ENCODE data around the gene TP53INP2. TPM values are rescaled to one million over a fixed set of nuclear protein-coding genes. Genes with fewer than 3 reads are reported as not detected.

The TP53INP2 gene
- polyA plus RNA-seq, 3 donors = 0.46 to 20.6 (median 0.66) TPM

DNA sequence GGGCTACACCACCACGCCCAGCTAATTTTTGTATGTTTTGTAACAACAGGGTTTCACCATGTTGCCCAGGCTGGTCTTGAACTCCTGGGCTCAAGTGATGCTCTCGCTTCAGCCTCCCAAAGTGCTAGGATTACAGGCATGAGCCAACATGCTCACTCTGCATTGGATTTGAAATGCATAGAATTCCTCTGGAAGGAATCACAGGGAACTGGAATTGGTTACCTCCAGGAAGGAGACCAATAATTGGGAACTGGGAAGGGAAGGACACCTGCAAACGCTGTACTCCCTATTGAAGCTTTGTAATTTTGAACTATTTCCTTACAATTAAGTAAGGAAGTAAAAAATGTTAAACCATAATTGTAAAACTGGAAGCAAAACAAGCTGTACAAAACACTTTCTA lies 12.3 kb upstream of the TP53INP2 start:
- no peaks in the 10 kb centered on the region for H3K79me2 ChIP-seq (ENCODE audit: insufficient read depth, low read length)
- Mint-ChIP-seq H3K27me3 (ENCODE audit: low read depth in 3 of 3) (peaks cover 0 to 3% (median 2%) of the 10 kb centered on the region in 3 donors), H3K9me3 (peaks cover 0 to 3% (median 0%) of the 10 kb centered on the region in 7 donors), H3K36me3 (no peaks in the 10 kb centered on the region), H3K4me3 (no peak overlapping the region), H3K4me1 (peaks cover 6% of the 10 kb centered on the region), H3K27ac (no peak overlapping the region)
- H3K4me3 ChIP-seq (replicated peaks in 1 of 3; ENCODE audit: low read depth in 2 of 3, low read length in 3 of 3) = no peak overlapping the region
- intact Hi-C loops (cut with micrococcal nuclease) = no loop called here
- no peak for DNase-seq
- H3K9ac ChIP-seq (ENCODE audit: insufficient read depth, low read length, poor library complexity, severe bottlenecking) = no peak overlapping the region
- no peaks in the 10 kb centered on the region for H3K9me3 ChIP-seq (replicated peaks in 1 of 2; ENCODE audit: control insufficient read depth in 1 of 2, insufficient read depth in 1 of 2, low read length in 2 of 2)
- TF ChIP-seq CTCF (IDR thresholded peaks at IDR 0.05) = no peak
- H3K27ac ChIP-seq (ENCODE audit: low read depth in 1 of 2, low read length in 2 of 2) = no peak overlapping the region
- 94% methylated on average over 2 of the region's 3 CpGs for WGBS (ENCODE audit: insufficient coverage)
- H3K4me1 ChIP-seq (ENCODE audit: control insufficient read depth in 1 of 2, insufficient read depth in 2 of 2, low read length in 2 of 2) = no peaks in the 10 kb centered on the region
- H3K36me3 ChIP-seq (replicated peaks in 1 of 2; ENCODE audit: control insufficient read depth in 1 of 2, insufficient read depth in 2 of 2, low read length in 2 of 2) = no peaks in the 10 kb centered on the region
- no peak overlapping the region for H3K4me2 ChIP-seq (replicated peaks; ENCODE audit: extremely low read depth, low read length, poor library complexity, severe bottlenecking)
- no peak overlapping the region for H2AFZ ChIP-seq (ENCODE audit: insufficient read depth, low read depth, low read length, poor library complexity, severe bottlenecking)
- no peaks in the 10 kb centered on the region for H4K20me1 ChIP-seq (ENCODE audit: insufficient read depth, low read length)
- H3K27me3 ChIP-seq (ENCODE audit: control insufficient read depth in 2 of 2, insufficient read depth in 2 of 2, low read length in 2 of 2) = peaks cover 0 to 3% of the 10 kb centered on the region in 2 donors

DNA sequence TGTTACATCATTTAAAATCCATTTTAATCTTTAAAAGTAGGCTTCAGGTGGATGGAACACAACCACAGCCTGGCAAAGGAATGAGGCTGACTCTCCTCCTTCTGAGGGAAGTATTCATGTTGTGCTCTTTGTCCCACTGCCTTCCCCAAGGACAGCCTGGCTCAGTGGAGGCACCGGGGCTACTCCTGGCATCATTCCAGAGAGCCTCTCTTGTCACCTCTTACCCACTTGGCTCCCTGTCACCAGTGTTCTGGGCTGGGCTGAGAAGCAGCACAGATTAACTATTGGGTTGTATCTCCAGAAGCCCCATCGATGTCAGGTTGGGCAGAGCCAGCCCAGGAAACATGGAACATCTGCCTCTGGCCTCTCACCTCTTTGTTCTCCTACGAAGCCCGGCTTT lies 10.7 kb upstream of the TP53INP2 start:
- Histone ChIP-seq H3K9ac (ENCODE audit: insufficient read depth, low read length, poor library complexity, severe bottlenecking) (no peak overlapping the region), H4K20me1 (ENCODE audit: insufficient read depth, low read length) (no peaks in the 10 kb centered on the region), H3K27ac (ENCODE audit: low read depth in 1 of 2, low read length in 2 of 2) (no peak overlapping the region), H3K9me3 (replicated peaks in 1 of 2; ENCODE audit: control insufficient read depth in 1 of 2, insufficient read depth in 1 of 2, low read length in 2 of 2) (no peaks in the 10 kb centered on the region), H3K27me3 (ENCODE audit: control insufficient read depth in 2 of 2, insufficient read depth in 2 of 2, low read length in 2 of 2) (peaks cover 0 to 3% of the 10 kb centered on the region in 2 donors), H3K4me1 (ENCODE audit: control insufficient read depth in 1 of 2, insufficient read depth in 2 of 2, low read length in 2 of 2) (no peaks in the 10 kb centered on the region), H3K4me2 (replicated peaks; ENCODE audit: extremely low read depth, low read length, poor library complexity, severe bottlenecking) (no peak overlapping the region), H3K36me3 (replicated peaks in 1 of 2; ENCODE audit: control insufficient read depth in 1 of 2, insufficient read depth in 2 of 2, low read length in 2 of 2) (no peaks in the 10 kb centered on the region), H3K79me2 (ENCODE audit: insufficient read depth, low read length) (no peaks in the 10 kb centered on the region), H2AFZ (ENCODE audit: insufficient read depth, low read depth, low read length, poor library complexity, severe bottlenecking) (no peak overlapping the region), H3K4me3 (replicated peaks in 1 of 3; ENCODE audit: low read depth in 2 of 3, low read length in 3 of 3) (no peak overlapping the region)
- no peak overlapping the region for H3K4me3 Mint-ChIP-seq
- H3K36me3 Mint-ChIP-seq = no peaks in the 10 kb centered on the region
- 82% methylated on average over 4 of the region's 4 CpGs for WGBS (ENCODE audit: insufficient coverage)
- H3K27me3 Mint-ChIP-seq (ENCODE audit: low read depth in 3 of 3) = peaks cover 0 to 2% (median 2%) of the 10 kb centered on the region in 3 donors
- intact Hi-C loops (cut with micrococcal nuclease) = no loop called here
- H3K27ac Mint-ChIP-seq = no peak overlapping the region
- no peaks in the 10 kb centered on the region for H3K9me3 Mint-ChIP-seq
- no peak for DNase-seq
- H3K4me1 Mint-ChIP-seq = peaks cover 6% of the 10 kb centered on the region
- no peak for TF ChIP-seq CTCF (IDR thresholded peaks at IDR 0.05)

Measured in CD14-positive monocyte (primary cell).